Lower leg skin (tissue), 4 donors: ENCODE results near the gene EML4. TPM values are rescaled to one million over a fixed set of nuclear protein-coding genes. Genes with fewer than 3 reads are reported as not detected.
"Not testable (repeated sequence)": the region's sequence is repeated elsewhere in the genome, so short reads cannot be mapped to it uniquely, and the experiment has no call there.

Source experiments
- DNase-seq, 2 donors: peaks; one replicate each; pipeline ENCODE4 v3.0.0-alpha.2; 2019; ENCODE audit warnings: low spot score in 2 of 2
- H3K4me3 ChIP-seq: fragments of 200-600 bp; sonication (generic); 2 replicates; pipeline ENCODE4 v1.5.1; 2017; ENCODE audit warnings: mild to moderate bottlenecking, low read depth; ENCODE audit not compliant: poor library complexity, severe bottlenecking
- POLR2A ChIP-seq, 2 donors: fragments of 450-650 bp; IDR thresholded peaks; one replicate each; pipeline ENCODE4 v1.6.1; 2016 to 2017; ENCODE audit warnings: antibody characterized with exemption in 2 of 2, mild to moderate bottlenecking in 1 of 2, moderate library complexity in 1 of 2
- WGBS, 2 donors: methylation state at CpG; one replicate each; pipeline ENCODE4 v1.1.5; 2018; 5-methylcytosine and 5-hydroxymethylcytosine counted together
- intact Hi-C: fragments of 100-400 bp; cut with DNase I; formaldehyde crosslinking; loops from one replicate; pipeline ENCODE4 v1.15.0; 2023; ENCODE audit warnings: low total_unique reads
- total RNA-seq, 4 donors: library from RNA; depleted of rRNA; stranded (reverse); fragments of >200 nt; gene quantifications; one replicate each; pipeline ENCODE4 v1.1.0, GENCODE V29; 2016
- TF ChIP-seq, protein P1 (sequence below), 3 donors: fragments of 450-650 bp; IDR thresholded peaks; one replicate each; pipeline ENCODE4 v1.5.1; 2016; ENCODE audit warnings: antibody characterized with exemption in 3 of 3, mild to moderate bottlenecking in 3 of 3, moderate library complexity in 2 of 3

Gene EML4
- total RNA-seq, 4 donors from 2014 or later = 29.5 to 37.4 (median 33.6) TPM

DNA sequence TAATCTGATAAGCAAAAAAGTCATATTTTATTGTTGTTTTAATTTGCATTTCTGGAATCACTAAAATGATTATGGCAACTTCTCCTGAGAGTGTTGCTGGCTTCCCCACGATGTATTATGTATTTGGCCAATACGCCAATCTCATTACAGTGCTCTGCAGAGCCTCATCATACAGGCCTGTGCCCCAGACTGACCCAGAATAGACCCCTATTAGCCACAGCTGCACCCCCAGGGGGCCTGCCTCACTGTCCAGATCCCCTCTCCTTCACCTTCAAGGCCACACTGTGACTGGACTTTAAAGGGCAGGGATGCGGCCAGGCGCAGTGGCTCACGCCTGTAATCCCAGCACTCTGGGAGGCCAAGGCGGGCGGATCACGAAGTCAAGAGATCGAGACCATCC is 209.3 kb downstream of the EML4 start:
- no peak overlapping the region for H3K4me3 ChIP-seq
- TF ChIP-seq POLR2A (IDR thresholded peaks at IDR 0.05) = no peak
- TF ChIP-seq, protein P1, sequence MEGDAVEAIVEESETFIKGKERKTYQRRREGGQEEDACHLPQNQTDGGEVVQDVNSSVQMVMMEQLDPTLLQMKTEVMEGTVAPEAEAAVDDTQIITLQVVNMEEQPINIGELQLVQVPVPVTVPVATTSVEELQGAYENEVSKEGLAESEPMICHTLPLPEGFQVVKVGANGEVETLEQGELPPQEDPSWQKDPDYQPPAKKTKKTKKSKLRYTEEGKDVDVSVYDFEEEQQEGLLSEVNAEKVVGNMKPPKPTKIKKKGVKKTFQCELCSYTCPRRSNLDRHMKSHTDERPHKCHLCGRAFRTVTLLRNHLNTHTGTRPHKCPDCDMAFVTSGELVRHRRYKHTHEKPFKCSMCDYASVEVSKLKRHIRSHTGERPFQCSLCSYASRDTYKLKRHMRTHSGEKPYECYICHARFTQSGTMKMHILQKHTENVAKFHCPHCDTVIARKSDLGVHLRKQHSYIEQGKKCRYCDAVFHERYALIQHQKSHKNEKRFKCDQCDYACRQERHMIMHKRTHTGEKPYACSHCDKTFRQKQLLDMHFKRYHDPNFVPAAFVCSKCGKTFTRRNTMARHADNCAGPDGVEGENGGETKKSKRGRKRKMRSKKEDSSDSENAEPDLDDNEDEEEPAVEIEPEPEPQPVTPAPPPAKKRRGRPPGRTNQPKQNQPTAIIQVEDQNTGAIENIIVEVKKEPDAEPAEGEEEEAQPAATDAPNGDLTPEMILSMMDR (IDR thresholded peaks at IDR 0.05) = no peak
- WGBS, 2 donors = 91 to 92% methylated on average over 9 of the region's 9 CpGs
- intact Hi-C loops = no loop called here
- DNase-seq = no peak

DNA sequence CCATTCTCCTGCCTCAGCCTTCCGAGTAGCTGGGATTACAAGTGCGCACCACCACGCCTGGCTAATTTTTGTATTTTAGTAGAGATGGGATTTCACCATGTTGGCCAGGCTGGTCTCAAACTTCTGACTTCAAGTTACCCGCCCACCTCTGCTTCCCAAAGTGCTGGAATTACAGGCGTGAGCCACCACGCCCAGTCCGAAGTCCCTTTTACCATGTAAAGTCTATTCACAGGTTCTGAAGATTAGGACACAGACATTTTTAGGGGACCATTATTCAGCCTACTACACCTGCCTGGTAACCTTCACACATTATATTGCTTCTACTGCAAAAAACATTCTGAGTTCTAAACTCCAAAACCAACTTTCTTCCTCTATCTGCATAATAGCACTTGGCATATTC is 210.9 kb downstream of the EML4 start:
- DNase-seq, intact Hi-C loops, H3K4me3 ChIP-seq: not testable (repeated sequence)
- WGBS, 2 donors = 94 to 98% methylated on average over 7 of the region's 7 CpGs

DNA sequence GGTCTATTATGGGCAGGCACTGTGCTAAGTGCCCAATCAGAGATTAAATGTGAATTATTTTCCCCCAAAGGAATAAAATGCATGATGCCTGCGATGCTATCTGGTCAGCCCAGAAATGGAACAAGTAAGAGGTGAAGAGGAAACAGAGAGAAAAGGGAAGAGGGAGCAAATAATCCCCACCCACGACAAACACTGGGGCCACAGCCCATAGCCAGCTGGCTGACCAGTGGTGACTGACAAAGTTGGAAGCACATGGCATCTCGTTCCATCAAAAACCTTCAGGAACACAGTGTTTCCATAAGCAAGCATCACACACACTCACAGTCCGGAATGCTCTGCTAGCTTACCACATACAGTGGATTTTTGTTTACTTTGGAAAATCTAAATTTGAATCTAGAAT is 213.0 kb downstream of the EML4 start:
- intact Hi-C loops = no loop called here
- WGBS, 2 donors = 69 to 84% methylated on average over 4 of the region's 4 CpGs
- no peak for DNase-seq
- no peak overlapping the region for H3K4me3 ChIP-seq
- no peak for TF ChIP-seq POLR2A (IDR thresholded peaks at IDR 0.05)
- TF ChIP-seq, protein P1 (IDR thresholded peaks at IDR 0.05) = no peak

Other genes with a start within 250 kb of the EML4 start
- 10 to 100 TPM in 1 of 4 donors, 1 to 10 TPM in 3; 4.0 to 13.3 (median 6.2) TPM for gene PKDCC, start 121.3 kb upstream of the EML4 start, total RNA-seq
- 100 to 1,000 TPM in 1 of 4 donors, 10 to 100 TPM in 3; 92.0 to 110 (median 94.4) TPM for gene COX7A2L, start 191.9 kb downstream of the EML4 start, total RNA-seq